Activated naive CD4-positive, alpha-beta T cell treated with Interleukin-2 at 50 U/mL for 16 hours (primary cell): Measurements from ENCODE around the gene UMAD1.
"Not testable (repeated sequence)": the region's sequence is repeated elsewhere in the genome, so short reads cannot be mapped to it uniquely, and the experiment has no call there.

Source experiments
- DNase-seq: peaks from one replicate; pipeline ENCODE4 v3.0.0-alpha.2; 2020

The UMAD1 gene

DNA sequence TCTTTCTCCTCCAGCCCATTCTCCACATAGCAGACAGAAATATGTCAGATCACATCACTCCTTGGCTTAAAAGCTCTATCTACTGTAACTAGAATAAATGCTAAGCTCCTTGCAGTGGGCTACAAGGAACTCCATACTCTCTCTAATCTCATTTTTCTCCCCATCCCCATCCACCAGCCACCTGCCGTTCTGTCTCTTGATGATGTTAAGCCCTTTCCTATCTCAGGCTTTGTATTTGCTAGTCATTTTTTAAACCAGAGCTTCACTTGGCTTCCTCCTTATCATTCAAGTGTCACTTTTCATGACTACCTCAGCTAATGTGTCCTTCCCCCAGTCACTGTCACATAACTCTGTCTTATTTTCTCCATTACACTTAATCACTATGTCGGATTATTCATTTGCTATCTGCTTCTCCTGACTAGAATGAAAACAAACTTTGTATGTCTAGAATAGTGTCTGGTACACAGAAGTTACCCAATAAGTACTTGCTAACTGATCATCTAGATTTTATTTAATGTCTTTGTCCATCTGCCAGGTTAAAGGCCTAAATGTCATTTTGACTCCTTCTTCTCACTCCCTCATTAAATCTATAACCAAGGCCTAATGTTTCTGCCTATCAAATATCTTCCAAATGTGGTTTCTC lies 165.1 kb downstream of the UMAD1 start:
- no peak for DNase-seq

DNA sequence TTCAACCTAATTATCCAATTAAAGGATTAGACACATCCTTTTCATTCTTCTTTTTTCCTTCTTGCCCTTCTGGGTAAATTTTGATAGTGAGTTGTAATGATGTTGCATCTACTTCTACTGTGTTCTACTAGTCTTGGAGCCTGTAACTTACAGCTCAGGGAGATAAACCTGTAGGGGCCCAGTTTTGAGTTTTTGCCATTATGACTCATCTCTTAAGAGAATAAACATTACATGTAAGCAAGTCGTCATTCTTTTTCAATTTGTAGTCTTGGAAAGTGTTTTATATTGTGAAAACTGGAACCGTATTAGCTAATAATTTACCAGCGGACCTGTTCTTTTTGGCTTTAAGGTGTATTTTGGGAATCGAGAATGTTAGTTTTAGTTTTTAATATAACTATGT lies 167.6 kb downstream of the UMAD1 start:
- DNase-seq, result no peak

DNA sequence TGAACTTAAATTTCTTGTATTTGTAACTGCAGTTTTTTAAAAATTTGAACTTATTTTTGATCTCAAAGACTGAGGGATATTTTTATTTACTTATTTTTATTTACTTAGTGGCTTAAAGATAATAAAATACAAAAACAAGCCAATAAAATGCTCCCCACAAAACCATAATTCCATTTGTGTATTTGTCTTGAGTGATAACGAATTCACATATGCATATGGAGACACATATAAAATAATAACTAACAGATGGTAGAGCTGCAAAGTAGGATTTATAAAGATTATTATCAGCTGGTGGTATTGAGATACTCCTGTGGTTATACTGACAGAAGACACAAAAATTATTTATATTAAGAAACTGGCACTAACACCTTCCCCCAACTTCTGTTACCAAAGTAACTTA lies 168.1 kb downstream of the UMAD1 start:
- DNase-seq, result no peak

DNA sequence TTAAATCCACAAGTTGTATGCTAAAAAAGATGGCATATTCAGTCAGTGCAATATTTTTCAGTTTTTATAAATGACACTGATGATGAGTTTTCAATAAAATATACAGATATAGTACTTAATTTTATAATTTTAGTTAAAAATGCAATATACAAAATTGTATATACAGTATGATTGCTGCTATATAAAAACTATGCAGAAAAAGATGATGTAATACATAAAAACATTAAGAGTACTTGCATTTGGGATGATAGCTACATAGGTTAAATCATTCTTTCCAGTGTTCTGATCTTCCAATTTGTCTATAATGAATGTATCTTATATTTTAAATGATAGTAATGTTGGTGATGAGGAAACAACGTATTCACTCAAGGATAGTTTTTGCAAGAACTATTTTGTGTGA lies 169.8 kb downstream of the UMAD1 start:
- DNase-seq, result no peak

DNA sequence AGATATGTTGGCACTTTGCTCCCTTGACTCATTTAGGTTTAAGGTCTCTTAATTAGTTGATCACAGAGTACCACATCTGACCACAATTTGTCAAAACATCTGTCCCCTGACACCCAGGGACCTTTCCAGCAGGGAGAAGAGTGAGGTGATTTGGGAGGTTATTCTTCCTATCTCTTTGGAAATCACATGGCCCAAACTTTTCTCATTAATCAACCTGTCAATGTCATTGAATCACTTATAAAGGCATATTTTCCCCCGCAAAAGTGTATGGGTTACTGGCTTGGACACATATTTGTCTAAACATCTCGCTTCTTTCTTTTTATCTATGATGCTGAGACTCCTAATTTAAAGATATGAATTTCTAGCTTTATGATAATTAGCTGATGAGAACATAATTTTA lies 170.3 kb downstream of the UMAD1 start:
- DNase-seq, result no peak

DNA sequence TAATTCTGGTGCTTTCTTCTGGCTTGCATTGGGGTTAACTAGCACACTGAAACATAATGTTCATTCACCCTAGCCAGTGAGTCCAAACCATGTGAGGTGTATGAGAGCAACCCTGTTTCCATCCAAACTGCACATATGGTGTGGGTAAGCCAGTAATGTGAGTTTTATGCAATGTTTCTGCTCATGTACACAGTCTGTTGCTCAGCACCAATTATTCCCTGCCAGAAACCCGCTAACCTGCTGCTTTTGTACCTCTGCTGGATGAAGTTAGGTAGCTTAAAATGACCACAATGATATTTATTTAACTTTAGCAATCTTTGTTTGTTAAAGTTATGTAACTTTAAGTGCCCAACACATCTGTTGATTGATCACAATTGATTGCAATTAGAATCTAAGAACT lies 171.6 kb downstream of the UMAD1 start:
- no peak for DNase-seq

DNA sequence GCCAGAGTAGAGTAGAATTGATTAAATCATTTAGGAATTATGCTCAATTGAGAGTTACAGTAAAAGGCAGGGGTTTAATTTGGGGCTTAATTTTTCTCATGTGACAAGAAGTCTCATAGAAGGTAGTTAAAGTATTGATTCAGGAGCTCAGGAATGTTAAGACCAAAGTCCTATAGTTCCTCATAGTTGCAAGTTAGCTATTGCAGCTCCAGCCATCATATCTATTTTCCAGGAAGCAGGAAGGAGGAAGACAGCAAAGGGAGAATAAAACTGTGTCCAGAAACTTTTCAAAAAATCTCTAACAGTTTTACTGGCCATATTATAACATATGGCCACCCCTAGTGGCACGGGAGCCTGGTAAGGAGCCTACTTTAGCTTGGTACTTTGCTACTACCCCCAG lies 174.8 kb downstream of the UMAD1 start:
- DNase-seq, result no peak

DNA sequence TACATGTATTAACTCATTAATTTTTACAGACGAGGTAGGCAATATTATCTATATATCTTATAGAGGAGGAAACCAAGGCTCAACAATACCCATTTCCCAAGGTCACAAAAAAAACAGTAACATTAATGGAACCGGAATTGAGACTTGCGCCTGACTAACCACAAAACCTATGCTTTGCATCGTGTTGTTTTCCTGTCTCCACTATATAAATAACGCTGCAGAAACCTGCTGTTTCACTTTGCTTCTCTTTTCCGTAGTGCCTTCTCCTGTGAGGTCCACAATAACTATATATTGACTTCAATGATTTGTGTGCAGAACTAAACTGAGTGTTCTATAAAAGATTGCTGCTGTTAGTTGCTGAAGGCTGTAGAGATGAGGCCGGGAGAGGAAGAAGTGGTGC lies 175.5 kb downstream of the UMAD1 start:
- no peak for DNase-seq

DNA sequence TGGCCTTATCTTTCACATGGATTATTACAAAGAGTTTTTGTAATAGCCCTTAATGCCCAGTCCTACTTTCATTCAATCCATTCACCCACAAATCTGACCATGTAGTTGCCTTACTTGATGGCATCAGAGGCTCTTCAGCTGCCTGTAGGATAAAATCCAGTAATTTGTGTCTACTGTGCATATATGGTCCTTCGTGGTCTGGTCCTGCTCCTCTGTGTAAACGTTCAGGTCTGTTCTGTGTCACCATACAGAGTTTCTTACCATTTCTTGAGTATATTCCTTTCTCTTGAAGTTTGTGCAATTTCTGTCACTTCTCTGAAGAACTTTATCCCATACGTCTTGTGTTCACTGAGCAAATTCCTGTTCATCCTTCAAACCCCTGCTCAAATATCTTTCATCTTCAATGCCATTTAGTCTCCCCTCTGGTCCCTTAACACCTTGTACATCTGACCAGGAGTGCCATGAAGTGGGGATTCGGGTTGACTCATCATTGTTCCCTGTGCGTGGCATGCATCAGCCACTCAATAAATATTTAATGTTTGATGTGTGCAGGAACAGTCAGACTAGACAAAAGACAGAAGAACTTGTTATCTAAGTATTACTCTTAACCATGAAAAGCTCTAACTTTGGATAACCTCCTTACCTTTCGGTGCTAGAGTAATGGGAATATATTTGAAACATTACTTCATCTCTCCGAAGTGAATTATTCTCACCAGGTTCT lies 176.4 kb downstream of the UMAD1 start:
- DNase-seq, result peak; percentile 9

DNA sequence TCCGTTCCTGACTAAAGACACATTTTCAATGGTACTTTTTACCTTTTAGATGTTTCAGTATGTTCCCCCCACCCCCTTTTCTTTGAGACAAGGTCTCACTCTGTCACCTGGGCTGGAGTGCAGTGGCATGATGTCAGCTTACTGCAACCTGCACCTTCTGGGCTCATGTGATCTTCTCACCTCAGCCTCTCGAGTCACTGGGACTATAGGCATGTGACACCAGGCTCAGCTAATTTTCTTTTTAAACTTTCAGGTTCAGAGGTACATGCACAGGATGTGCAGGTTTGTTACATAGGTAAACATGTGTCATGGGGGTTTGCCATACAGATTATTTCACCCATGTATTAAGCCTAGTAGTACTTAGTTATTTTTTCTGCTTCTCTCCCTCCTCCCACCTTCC lies 177.2 kb downstream of the UMAD1 start:
- no peak for DNase-seq

DNA sequence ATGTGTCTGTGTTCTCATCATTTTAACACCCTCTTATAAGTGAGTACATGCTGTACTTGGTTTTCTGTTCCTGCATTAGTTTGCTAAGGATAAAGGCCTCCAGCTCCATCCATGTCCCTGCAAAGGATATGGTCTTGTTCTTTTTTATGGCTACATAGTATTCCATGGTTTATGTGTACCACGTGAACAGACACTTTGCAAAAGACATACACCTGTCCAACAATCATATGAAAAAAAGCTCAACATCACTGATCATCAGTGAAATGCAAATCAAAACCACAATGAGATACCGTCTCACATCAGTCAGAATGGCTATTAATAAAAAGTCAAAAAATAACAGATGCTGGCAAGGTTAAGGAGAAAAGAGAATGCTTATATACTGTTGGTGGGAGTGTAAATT lies 177.6 kb downstream of the UMAD1 start:
- not testable (repeated sequence) for DNase-seq

DNA sequence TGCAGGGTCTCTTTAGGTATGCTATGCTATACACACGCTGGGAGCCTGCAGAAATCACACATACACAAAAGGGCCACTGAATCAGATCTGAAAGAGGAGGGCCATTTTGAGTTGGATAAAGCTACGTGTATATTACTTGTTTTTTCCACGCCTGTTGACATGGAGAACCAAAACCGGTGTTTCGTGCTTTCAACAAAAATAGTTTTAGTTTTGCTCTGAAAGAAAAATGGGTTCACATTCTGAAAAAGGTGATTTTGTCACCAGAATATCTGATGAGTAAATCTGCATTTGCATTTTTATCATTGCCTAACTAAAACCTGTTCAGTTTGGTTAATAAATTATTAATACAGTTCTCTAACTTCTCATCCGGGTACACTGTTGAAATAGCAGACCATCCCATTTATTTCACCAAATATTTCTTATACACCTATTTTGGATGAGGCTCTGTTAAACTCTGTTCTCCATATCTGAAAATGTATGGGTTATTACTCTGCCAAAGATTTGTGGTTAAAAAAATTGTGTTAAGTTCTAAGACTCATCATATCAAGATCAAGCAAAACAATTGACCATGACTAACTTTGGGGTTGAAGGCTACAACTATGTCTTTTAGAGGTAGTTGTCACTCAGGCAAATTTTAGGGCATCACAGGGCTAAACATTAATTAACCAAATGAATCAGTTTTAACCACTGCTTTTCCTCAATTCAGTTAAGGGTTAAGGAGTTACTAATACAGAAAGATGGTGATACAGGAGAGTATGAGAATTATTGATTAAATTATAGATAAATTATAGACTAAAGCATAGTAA lies 179.1 kb downstream of the UMAD1 start:
- no peak for DNase-seq

DNA sequence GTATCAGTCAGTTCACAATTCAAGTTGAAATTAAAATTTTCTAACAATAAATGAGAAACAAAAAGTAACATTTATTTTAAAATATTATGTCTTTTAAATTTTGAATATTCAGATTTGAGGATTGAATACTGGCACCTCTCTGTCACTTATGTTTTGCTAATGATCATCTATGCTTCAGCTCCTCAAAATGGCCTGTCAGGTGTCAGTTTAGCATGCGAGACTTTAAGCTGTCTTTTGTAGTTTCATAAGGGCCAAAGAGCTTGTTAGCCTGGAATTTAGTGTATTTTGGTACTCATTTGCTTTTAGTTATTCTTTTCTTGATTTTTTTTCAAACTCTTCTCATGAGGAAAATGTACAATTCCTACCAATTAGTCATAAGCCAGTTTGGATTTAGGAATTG lies 179.9 kb downstream of the UMAD1 start:
- no peak for DNase-seq

DNA sequence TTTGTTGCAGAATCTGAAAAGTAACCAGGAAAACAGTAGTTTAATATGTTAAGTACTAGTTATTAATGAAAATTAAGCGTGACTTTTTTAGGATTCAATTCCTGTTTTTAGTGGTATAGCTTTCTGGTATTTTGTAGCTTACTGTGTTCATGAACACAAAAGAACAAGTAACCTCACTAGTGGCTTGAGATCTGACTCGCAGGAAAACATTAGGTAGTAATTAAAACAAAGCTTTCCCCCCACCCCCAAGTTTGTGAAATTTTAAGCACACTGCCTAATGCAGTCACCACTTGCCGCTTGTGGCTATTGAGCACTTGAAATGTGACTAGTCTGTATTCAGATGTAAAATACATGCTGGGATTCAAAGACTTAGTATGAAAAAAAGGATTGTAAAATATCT lies 180.4 kb downstream of the UMAD1 start:
- no peak for DNase-seq

DNA sequence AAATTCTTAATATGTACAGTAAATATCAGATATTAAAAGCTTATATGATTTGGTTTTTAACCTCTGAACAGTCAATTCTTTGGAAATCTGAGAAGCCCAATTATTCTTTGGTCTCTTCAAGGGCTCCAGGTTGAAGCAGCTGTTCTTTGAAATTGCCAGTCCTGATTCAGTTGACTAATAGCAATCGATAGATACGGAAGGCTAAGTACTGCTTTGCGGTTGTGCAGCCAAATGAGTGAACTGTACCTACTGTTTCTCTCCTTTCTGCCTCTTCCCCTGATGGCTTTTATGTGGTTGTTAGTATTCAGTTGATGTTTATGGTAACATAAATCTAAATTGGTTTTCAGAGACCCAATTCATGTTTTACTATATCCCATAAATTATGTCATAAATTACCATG lies 181.0 kb downstream of the UMAD1 start:
- no peak for DNase-seq

DNA sequence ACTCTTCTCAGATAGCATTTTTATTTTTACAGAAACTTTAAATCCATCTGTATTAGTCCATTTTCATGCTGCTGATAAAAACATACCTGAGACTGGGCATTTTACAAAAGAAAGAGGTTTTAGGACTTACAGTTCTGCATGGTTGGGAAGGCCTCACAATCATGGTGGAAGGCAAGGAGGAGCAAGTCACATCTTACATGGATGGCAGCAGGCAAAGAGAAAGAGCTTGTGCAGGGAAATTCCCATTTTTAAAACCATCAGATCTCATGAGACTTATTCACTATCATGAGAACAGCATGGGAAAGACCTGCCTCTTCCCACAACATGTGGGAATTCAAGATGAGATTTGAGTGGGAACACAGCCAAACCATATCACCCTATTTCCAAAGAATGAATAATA lies 184.7 kb downstream of the UMAD1 start:
- not testable (repeated sequence) for DNase-seq

DNA sequence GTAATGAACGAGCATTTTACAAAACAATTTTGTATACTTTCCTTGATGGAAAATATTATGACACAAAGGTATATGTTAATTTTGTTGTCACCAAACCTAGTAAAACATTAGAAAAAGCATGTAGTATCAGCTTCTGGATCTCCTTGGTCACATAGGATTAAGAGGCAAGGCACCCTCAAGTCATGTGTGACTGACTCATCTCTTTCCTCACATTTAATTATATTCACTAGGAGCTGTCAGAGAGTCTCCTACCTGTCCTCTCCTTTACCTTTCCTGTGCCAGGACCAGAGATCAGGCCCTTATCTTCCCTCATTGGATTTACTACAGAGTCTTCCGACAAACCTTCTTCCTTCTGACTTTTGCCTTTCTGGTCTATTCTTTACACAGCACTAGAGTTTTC lies 189.1 kb downstream of the UMAD1 start:
- DNase-seq, result no peak

DNA sequence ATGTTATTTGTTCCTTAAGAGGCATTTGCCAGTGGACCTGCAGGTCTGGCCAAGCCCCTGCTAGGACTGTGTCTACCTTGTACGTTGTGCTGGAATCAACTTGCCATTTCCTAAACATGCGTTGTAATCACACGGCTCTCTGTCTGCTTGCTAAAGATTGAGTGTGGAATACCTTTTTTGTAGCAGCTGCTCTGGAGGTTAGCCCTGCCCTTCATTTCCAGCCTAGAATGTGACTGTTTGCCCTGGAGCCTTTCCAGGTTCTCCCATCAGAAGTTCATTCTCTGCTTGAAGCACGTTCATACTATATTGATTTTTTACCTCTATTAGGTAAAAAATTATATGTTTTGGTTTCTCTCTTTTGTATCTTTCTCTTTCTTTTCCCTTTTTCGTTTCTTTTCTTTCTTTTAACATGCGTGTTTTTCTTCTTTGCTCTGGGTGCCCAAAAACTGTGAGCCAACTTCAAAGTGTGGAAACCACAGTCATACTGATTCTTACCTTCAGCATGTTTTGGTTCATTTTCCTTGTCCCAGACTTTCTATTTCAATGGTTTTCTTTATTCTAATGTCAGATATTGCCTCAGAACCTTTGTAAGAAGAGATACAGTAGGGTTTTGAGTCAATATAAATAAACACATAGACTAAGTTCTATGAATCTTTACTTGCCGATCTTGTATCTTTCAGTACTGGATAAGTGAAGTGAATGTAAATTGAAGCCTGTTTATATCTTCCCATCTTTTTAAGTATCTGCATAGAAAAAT lies 189.7 kb downstream of the UMAD1 start:
- no peak for DNase-seq

DNA sequence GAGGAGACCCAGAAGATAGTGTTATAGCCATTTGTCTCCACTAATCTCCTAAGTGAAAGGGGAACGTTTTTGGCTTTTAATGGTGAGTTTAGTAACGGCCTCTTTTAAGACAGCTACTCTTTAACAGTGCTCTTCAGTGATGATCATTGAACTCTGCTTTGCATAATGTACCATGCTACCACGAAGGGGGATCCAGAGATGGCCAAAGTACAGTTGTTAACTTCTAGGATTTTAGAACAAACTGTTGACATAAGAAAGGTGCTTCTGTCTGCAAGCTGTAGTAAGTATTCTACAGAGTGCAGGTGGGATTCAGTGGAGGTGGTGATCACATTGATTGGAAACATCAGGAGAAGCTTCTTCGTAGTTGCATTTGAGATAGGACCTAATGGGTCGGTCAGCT lies 192.0 kb downstream of the UMAD1 start:
- DNase-seq, result no peak

DNA sequence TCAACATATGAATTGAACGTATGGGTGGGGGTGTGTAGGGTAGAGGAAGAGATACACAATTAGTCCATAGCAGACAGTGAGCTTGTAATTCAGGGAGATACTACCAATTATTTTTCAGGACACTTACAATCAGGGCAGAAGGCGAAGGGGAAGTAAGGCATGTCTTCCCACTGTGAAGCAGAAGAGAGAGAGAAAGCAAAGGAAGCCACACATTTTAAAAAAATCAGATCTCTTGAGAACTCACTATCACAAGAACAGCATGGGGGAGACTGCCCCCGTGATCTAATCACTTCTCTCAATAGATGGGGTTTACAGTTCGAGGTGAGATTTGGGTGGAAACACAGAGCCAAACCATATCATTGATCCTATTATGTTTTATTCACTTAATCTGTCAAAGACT lies 194.2 kb downstream of the UMAD1 start:
- no peak for DNase-seq

DNA sequence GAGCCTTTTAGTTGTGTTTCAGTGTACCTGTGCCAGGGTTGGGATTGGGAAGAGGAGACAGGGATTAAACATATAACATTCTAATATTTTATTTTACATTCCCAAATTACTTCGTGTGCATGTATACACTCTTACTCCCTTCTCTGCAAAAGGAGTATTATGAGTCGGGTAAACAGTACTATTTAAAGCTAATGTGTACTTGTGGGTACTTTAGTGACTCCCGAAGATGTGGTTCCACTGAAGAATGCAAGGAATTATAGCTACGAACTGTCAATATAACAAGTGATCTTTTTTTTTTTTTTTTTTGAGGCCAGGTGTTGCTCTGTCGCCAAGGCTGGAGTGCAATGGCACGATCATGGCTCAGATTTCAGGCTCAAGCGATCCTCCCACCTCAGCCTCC lies 200.5 kb downstream of the UMAD1 start:
- DNase-seq, result no peak

DNA sequence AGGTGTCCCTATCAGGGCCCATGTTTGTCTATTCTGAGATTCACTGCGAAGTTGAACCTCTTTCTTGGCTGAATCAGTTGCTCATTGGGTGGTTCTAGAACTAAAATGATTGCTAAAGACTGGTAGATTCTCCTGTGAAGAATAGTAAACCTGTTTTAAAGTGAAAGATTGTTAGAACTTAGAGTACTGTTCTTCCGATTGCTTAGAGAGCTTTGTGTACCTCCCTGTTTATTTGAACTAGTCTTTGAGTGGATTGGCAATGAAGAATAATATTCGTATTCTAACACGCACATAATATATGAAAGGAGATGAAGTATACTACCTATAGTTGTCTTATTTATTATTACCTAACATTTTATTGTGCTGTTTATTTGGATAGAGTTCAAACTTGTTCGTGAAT lies 202.7 kb downstream of the UMAD1 start:
- no peak for DNase-seq

DNA sequence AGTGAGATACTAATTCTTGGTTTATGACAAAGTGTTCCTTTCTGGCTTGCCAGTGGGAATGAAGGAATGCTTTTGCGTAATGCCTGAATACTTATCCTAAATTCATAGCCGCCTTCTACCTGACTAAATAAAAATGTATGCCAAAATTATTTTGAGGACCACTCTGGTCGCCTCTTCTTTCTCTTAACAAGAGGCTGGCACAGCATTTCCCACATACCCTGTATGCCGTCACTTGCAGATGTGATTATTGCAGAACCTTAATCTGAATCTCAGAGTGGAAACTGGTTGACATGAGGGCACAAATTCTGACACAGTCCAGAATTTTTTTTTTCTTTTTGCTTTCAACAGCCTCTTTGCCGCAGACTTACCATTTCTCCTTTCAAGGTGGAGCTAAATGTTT lies 203.4 kb downstream of the UMAD1 start:
- no peak for DNase-seq

DNA sequence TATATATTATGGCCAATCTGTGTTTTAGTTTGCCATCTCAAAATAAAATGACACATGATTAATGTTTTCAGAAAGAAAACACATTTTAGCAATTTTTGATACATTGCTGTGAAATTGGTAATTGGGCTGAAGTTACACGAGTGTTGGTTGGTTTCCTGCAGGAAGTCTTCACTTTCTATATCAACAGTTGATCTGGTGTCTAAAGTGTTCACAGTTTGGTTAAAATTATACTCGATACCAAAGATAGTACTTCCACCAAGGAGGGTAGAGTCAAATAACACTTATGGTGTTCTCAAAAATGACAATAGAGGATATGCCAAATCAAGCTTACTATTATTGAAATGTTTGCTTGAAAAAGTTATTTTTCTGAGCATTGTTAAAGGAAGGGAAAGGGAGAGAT lies 207.7 kb downstream of the UMAD1 start:
- DNase-seq, result no peak
